ENCODE results near the gene ATAT1. TPM values are rescaled to one million over a fixed set of nuclear protein-coding genes. Genes with fewer than 3 reads are reported as not detected.

The ATAT1 gene
- total and polyA plus RNA-seq, 10 of the 15 experiments (the other 5 are each of a cell fraction or from before 2014, with no cell fraction given) = 1.1 to 14.2 (median 6.9) TPM

GRCh38 chr6:30684386-30685156 is 57.9 kb downstream of the ATAT1 start (continued):
- peak; percentile 35; the same call in 1 of the 2 replicates for TF ChIP-seq ZNF687 (IDR thresholded peaks at IDR 0.05)
- TF ChIP-seq SP1 (IDR thresholded peaks at IDR 0.05; ENCODE audit: low read depth, low read length) = no peak
- no peak for TF ChIP-seq E2F4 (IDR thresholded peaks at IDR 0.05; ENCODE audit: low read depth, low read length)
- no peak; the same call in 1 of the 2 replicates for TF ChIP-seq RELB (IDR thresholded peaks at IDR 0.05; ENCODE audit: low read depth)
- 0 out of 2 replicates have a peak, but pooled peaks have one; percentile 7 for TF ChIP-seq IRF4 (IDR thresholded peaks at IDR 0.05; ENCODE audit: low read depth, low read length)

Data from GM12878 (cell line).